HUDEP-2 (cell line): ENCODE results near the gene PITPNB.

ENCODE experiments used
- DNase-seq, 76 experiments: peaks; one replicate each; lab custom pipeline; 2025; ENCODE audit not compliant: unreplicated experiment in 76 of 76; lab: John Stamatoyannopoulos, UW

PITPNB gene

DNA sequence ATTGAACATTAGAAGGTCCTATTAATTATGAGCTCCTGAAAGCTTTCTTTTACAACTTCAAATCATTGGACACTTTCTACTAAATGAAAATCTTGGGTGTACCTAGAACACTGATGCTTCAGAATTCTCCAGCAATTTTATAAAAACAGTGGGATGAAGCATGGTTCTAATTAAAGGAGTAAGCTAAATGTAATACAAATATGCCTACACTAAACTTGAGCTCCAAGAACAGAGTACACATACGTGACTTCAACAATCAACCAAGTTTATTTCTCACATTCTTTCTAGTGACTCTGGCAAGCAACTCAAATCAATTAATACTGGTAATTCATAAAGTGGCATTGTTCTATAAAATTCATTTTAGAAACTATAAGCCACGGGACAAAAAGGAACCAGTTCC is 55.5 kb downstream of the PITPNB start:
- no peak for DNase-seq

DNA sequence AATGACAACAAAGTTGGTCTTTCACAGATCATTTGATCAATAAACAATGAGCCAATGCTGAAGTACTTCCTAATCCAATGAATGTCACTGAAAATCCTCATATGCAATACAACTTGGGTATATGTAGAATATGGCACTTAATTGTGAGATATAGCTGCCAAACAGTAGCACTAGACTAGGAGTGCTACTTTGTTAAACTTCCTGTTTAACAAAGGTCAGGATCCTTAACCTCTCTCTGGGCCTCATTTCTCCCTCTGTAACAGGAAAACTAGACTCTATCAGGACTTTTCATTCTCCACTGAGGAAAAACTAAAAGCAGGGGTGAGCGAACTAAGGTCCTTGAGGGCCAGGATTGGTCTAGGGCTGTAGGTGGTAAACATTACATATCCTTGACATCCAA is 56.1 kb downstream of the PITPNB start:
- no peak for DNase-seq

DNA sequence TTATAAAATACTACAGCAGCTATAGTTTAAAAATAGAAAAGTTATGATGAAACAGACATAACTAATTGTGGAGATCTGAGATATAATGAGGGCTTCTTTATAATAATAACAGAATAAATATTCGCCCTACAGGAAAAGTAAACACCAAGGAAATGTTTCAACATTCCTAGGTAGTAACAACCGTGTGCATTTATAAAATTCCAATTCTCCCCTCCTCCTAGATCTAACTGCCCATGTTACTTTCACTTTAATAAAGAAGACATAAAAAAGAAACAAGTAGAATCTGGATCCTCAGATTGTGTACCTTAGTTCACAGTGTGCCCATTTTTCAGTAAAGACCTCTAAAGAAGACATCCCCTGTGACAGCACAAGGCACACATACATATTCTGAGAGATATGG is 59.7 kb downstream of the PITPNB start:
- DNase-seq: no peak

GRCh38 chr22:27858626-27859025 is 60.4 kb downstream of the PITPNB start:
- no peak for DNase-seq

- DNase-seq: no peak
Measured at GRCh38 chr22:27857443-27857842, 61.6 kb downstream of the PITPNB start.

GRCh38 chr22:27856386-27856785 is 62.7 kb downstream of the PITPNB start:
- no peak for DNase-seq

DNA sequence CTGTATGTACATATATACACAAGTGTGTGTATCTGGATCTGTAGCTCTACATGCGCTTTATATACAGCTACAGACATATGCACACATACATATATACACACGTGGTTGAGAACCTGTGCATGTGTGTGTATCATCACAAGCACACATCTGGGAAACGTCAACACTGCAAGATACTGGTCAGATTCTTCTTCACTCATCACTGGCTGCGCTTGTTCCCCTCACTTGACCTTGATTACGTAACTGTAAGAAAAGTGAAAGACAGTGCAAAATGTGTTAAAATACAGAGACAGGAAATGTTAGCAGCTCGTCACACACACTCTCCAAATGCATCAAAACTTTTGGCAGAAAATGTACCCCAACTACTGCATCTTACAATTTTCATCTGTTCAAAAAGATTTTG is 65.6 kb downstream of the PITPNB start:
- no peak for DNase-seq

DNA sequence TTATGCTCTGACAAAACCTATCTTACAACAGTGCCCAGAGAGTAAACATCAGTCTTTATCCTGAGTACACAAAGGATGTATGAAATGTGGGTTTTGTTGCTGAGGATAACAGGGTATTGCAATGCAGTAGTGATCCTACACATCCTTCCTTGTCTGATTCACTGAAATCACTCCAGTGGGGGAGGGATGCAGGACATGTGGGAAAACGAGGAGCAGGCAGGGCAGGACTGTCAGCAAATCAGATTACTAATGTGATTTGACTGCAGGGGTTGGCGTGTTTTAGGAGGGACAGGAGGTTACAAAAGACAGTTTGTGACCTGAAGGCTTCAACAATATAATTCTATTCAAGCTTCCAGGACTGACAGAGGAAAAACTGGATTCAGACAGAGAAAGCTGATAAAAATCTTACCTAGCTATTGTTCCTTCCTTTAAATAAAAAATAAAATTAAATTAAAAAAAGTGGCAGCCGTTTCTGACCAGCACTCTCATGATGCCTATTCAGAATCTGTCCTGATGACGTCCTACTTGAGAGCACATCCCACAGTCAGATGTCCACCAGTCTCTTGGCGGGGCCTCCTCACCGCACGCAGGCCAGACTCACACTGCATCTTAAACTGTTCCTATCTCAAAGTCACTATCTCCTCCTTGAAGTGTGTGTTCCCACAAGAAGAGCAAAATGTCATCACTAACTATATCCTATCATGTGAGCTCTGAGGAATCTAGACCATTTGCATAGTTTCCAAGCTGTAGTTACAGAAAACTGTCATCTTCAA is 66.9 kb downstream of the PITPNB start:
- no peak for DNase-seq

DNA sequence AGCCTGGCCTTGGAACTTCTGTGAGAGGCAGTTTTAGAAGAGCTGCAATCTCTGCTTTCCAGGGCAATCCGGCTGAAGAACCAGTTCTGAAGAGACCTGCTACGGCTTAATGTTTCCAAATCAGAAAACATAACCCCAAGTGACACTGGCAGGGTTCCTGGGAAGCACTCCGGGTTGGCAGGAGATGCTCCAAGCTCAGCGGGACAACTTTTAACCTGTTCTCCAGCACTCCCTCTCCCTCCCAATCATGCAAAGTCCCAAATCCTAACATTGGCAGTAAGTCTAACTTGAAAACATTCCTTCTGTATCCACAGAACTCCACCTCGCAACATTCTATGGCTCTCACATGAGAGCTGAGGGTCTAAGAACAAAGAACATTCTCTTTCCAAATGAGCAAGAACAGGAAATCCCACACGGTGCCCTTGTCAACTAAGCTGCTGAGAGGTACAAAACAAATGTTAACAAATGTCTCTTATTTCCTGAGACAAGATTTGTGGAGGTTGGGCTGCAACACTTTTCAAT is 69.0 kb downstream of the PITPNB start:
- no peak for DNase-seq

DNA sequence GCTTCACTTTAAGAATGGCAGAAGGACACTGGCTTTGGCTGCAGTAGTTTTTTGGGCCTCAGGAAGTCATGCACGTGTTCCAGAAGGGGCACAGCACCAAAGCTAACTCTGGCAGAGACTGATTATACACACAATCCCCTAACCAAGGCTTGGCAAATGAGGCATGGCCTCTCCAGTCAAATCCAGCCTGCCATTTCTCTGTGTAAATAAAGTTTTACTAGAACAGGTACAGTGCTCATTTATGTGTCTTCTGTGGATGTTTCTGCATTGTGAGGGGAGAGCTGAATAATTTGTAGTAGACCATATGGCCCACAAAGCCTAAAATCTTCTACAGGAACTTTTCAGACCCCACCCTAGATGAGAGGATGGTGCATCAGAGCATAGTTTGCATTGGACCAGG is 71.1 kb downstream of the PITPNB start:
- no peak for DNase-seq

GRCh38 chr22:27846910-27847309 is 72.1 kb downstream of the PITPNB start:
- DNase-seq: no peak

DNA sequence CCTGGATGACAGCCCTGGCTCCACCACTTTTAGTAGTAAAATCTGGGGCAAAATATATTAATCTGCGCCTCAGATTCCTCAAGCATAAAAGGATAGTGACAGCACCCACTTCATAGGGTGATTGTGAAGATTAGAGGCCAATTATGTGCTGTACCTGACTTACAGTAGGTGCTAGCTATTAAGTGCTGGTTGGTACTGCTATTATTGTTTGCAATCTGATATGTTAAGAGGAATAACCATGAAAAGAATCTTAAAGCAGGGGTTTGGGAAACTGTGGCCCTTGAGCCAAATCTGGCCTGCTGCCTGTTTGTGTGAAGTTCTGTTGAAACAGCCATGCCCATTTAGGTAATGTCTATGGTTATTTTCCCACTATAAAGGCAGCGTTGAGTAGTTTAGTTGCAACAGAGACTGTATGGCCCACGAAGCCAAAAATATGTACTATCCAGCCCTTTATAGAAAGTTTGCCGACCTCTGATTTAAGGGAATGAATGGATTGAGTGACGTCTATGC is 72.8 kb downstream of the PITPNB start:
- DNase-seq: no peak

GRCh38 chr22:27845644-27846043 is 73.4 kb downstream of the PITPNB start:
- no peak for DNase-seq

GRCh38 chr22:27844656-27845591 is 74.1 kb downstream of the PITPNB start:
- no peak for DNase-seq

- DNase-seq: no peak
Measured at GRCh38 chr22:27844256-27844655, 74.8 kb downstream of the PITPNB start.

DNA sequence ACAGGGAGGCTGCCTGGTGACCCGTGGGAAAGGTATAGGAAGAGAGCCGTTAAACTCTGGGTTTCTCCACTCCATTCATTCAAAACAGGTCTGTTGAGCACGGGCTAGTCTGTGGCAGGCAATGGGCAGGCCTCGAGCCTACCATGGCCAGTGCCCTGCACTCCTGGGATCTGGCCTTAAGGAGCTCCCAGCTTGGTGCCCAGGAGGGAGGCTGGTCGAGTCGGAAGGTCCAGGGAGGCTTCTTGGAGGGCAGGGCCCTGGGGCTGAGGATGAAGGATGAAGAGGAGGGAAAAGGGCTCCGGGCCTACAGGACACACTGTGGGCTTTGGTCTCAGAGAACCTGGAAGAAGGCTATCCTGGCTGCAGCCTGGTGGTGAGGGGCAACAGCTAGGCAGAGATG is 75.6 kb downstream of the PITPNB start:
- DNase-seq: no peak

- DNase-seq: peak in 2 of 76 experiments; percentile 4 to 7
Measured at GRCh38 chr22:27842669-27843431, 76.2 kb downstream of the PITPNB start.

- no peak for DNase-seq
Measured at GRCh38 chr22:27842201-27842600, 76.9 kb downstream of the PITPNB start.

GRCh38 chr22:27840436-27840835 is 78.6 kb downstream of the PITPNB start:
- no peak for DNase-seq

DNA sequence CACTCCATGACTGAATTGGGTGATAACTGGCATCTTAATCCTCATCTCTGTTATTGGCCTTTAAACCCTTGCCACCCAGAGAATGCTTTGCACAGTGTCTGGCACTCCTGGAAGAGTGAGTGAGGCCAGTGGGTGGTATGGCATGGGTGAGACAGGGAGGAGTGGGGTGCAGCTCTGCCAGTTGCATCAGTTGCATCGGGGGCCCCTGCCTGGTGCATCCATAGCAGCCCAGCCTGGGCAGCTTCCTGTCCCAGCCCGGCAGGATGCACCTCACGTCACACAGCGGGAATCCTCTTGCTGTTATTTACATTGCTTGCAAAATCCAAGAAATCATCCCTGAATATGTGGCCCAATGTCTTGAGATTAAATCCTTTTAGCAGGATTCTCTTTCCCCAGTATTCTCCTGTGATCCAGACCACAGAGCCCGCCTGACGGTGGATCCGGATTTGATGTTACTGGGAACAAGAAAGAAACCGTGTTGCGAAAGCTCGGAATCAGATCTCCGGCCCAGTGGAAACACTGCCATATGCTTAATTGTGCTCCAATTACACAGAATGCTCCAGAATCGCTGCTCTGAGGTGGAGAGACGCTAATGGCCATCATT is 79.9 kb downstream of the PITPNB start:
- no peak for DNase-seq
